Measurements from ENCODE around the gene RALGAPA2.

RALGAPA2 gene

GRCh38 chr20:20492521-20493332 lies 219.7 kb downstream of the RALGAPA2 start:
- no peak for DNase-seq

DNA sequence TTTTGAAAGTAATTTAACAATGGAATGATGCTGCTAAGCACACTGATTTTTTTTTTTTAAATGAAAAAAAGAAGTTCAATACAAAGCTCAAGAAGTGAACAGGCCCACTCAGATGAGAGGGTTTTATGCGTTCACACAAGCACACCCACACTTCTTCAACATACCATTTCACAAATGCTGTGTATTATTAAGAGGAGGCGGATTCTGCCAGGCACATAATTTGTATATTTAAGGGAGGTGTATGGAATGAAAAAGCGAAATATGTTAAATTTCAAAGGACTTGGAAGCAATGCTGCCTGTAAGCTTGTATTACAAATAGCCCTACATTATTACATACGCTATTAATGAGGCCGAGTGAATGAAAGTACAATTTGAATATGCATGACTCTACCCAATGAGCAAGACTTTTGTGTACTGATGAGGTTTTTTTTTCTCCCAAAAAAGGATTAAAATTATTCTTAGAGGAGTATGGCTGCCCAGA lies 220.6 kb downstream of the RALGAPA2 start:
- DNase-seq, result no peak

- DNase-seq, result no peak
Measured at GRCh38 chr20:20491110-20491783, 221.2 kb downstream of the RALGAPA2 start.

- DNase-seq, result no peak
Measured at GRCh38 chr20:20490673-20491072, 221.8 kb downstream of the RALGAPA2 start.

- DNase-seq, result no peak
Measured at GRCh38 chr20:20489648-20490341, 222.6 kb downstream of the RALGAPA2 start.

GRCh38 chr20:20489054-20489453 lies 223.4 kb downstream of the RALGAPA2 start:
- DNase-seq, result no peak

GRCh38 chr20:20488388-20488787 lies 224.1 kb downstream of the RALGAPA2 start:
- DNase-seq, result no peak

- no peak for DNase-seq
Measured at GRCh38 chr20:20487811-20488210, 224.6 kb downstream of the RALGAPA2 start.

GRCh38 chr20:20483328-20483727 lies 229.1 kb downstream of the RALGAPA2 start:
- DNase-seq, result no peak

DNA sequence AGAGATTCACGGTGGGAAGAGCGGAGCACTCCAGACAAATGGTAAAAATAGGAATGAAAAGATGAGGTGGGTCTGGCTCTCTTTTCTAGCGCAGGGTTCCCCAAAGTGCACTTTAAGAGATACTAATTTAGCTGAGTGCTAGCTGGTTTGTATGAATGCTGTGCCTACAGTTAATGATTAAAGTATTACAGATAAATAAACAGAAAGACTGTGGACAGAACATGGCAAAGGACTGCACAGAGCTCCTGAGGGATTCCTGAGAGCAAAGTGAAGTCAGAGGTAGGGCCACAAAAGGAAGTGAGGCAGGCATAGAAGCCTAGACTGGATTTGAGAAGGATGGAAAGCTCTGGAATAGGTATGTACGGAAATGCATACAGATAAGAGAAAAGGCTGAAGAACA lies 230.0 kb downstream of the RALGAPA2 start:
- no peak for DNase-seq

DNA sequence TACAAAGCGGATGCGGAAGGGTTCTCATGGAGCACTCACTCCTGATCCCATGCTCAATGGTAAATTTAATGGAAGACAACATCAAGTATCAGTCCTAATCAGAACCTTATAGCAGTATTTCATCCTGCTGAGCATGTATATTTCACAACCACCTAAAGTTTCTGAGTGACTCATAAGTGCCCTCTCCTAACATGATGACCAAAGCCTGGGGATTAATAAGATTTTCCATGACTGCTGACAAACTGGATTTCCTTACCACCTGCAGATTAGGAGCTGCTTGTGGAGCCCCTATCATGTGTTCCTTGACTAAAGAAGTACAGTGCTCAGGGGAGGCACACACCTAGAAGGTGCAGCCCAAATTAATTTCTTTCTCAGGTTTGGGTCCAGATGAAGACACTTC lies 231.8 kb downstream of the RALGAPA2 start:
- DNase-seq, result no peak

DNA sequence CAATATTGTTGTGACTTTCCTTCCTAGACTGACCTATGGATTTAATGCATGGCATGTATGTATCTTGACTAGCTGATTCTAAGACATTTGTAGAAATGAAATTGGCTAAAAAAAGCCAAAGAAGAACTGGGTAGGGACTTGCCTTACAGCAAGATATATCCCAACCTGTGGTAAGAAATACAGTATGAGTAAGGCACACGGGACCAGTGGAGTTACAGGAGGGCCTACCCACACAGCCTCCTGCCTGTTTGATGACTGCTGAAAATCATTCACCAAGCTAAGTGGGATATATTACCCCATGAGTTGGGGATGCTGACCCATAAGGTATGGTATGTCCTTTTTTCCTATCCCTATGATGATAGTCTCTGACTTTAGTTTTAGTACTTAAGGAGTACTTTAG lies 232.3 kb downstream of the RALGAPA2 start:
- DNase-seq, result no peak

DNA sequence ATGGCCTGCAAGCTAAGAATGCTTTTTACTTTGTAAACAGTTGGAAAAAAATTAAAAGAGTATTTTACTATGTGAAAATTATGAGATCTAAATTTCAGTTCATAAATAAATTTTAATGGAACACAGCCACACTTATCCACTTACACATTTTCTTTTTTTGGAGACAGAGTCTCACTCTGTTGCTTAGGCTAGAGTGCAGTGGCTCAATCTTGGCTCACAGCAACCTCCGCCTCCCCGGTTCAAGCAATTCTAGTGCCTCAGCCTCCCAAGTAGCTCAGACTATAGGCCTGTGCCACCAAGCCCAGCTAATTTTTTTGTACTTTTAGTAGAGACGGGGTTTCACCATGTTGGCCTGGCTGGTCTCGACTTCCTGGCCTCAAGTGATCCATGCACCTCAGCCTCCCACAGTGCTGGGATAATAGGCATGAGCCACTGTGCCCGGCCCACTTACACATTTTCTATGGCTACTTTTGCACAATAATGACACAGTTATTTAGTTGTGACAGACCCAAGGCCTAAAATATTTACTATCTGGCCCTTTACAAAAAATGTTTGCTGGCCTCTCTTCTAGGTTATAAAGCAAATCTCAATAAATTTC lies 234.9 kb downstream of the RALGAPA2 start:
- no peak for DNase-seq

GRCh38 chr20:20476504-20476903 lies 235.9 kb downstream of the RALGAPA2 start:
- DNase-seq, result no peak

- DNase-seq, result no peak
Measured at GRCh38 chr20:20473657-20474056, 238.8 kb downstream of the RALGAPA2 start.

DNA sequence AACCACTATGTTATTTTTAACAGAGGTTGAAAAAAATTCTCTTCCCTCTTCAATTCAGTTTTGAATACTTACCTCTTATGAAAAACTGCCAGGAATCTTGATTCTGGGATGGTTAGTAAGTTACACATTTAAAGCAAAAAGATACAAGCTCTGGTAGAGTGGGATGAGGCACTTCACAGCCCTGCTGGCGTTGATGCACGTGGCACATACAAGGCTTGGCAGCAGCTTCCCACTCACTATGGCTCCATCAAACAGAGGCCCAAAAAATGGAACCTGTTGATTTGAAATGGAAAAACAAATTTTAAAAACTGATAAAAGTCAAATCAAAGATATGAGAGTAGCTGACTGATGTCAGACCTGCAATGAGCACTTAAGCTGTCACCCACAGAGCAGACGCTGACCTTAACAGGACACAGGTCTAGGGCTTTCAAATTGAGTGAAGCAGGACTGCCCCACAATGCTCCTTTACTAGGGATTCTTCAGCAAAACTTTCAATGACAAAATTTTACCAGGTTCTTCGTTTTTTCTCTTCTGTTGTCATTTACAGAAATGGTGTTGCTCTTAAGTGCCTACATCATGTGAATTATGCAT lies 239.7 kb downstream of the RALGAPA2 start:
- no peak for DNase-seq

DNA sequence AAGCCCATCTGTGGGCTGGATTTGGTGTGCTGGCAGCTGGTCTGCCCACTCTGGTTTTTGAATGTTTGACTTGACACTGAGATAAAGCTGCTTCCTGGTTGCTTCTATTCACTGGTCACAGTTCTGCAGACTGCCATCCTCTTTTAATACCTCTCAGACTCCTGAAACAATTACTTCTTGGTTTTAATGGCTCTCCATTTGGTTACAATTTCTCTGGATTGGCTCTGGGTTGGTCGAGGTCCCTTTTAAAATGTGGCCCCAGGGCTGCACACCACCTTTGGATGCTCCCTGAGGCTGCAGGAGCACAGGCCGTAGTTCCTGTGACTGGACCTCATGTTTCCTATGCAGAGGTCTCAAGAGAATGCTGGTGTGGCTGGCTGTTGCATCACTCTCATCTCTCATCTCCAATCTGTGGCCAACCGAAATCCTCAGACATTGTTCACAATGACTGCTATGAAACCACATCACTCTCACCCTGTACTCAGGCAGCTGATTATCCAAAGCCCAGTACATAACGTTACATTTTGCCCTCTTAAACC lies 246.0 kb downstream of the RALGAPA2 start:
- no peak for DNase-seq

DNA sequence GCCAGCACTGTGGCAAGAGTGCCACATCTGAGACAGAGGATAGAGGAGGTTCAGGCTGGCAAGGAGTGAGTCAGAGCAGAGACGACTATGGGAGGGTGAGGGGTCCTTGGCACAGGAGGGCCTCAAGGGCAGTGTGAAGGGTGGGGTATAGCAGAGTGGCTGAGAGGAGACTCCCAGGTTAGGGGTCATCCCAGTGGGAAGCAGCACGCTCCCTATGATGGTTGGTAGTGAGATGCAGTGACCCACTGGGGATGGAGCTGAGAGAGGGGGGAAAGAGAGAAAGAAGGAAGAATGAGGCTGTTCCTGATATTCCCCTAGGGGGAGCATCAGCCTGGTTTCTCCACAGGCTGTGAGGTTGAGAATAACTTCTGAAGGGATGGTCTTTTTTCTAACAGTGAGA lies 247.2 kb downstream of the RALGAPA2 start:
- no peak for DNase-seq

- DNase-seq, result no peak
Measured at GRCh38 chr20:20463933-20464374, 248.5 kb downstream of the RALGAPA2 start.

DNA sequence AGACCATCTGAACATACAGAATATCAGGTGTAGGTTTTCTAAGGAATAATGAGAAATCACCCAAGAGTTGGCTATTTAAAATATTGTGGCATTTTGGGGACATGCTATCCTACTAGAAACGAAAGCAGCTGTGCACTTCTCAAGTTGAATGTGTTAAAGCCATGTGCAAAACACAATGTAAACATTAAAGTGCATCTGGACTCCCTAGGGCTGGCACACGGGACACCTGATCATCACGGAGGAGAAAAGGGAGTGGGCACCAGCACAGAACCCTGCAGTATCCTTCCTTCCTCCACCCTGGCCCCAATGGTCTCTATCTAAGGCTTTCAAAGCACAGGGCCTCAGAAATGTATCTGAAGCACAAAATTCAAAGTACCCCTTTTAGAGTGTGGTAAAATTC lies 250.3 kb downstream of the RALGAPA2 start:
- DNase-seq, result no peak

- no peak for DNase-seq
Measured at GRCh38 chr20:20461551-20461950, 250.9 kb downstream of the RALGAPA2 start.

DNA sequence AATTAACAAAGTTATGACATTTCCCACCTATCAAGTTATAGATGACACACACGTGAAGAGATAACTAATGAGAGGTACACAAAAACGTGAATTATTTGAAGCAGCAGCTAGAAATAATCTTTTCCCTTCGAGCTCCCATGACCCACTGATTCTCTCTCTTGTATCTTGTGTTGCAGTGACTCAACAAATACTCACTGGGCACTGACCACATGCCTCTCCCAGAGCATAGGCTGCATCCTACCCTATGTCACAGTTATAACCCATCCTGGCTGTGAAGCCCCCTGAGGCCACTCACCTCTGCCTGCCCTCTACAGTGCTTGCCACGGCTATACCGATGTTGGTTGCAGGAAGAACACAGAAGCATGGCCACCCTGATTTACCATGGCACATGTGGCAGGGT lies 252.7 kb downstream of the RALGAPA2 start:
- no peak for DNase-seq
